Stomach (tissue), 4 donors: ENCODE results near the gene STK36.

Source experiments
- CTCF ChIP-seq, 7 experiments: fragments of 450-650 bp in 4 of 7; fragments of 200-600 bp in 3 of 7; sonication (generic) in 3 of 7; IDR thresholded peaks; one replicate each; pipeline ENCODE4 v1.5.1; 2016 to 2019; ENCODE audit warnings: antibody characterized with exemption in 7 of 7, control low read depth in 2 of 7, mild to moderate bottlenecking in 1 of 7
- EP300 ChIP-seq: sonication (generic); formaldehyde crosslinking; IDR thresholded peaks from one replicate; pipeline ENCODE4 v1.6.1; 2017; ENCODE audit warnings: antibody characterized with exemption
- POLR2A ChIP-seq, 4 donors: fragments of 450-650 bp; IDR thresholded peaks; one replicate each; pipeline ENCODE4 v1.6.1; 2016; ENCODE audit warnings: antibody characterized with exemption in 4 of 4, control low read depth in 2 of 4, mild to moderate bottlenecking in 1 of 4, moderate library complexity in 1 of 4

DNA sequence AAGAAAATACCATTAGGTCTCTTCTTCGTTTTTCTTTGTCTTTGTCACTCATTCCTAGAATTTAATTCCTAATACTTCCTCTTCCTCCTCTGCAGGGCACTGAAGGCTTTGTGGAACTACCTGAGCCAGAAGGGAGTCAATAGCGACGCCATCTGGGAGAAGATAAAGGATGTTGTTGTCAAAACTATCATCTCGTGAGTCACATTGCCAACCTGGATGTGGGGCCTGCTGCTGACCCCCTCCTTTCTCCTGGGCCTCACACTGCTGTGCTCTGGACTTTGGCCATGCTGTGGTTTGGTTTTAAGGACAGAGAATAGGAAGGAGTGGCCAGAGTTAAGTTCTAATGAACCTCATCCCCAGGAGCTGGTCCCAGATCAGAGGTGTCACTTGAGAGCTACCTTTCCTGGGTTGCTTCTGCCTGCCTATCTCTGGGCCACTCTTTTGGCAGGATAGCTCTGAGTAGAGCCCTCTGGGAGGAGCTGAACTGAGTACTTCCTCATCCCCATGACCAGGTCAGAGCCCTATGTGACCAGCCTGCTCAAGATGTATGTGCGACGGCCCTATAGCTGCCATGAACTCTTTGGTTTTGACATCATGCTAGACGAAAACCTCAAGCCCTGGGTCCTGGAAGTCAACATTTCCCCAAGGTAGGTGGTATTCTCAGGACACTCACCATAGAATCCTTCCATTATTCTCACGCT lies 77.0 kb downstream of the STK36 start:
- no peak for TF ChIP-seq POLR2A (IDR thresholded peaks at IDR 0.05)
- TF ChIP-seq CTCF (IDR thresholded peaks at IDR 0.05) = no peak
- TF ChIP-seq EP300 = no peak
